Fibroblast of pulmonary artery (primary cell): ENCODE measurements around the gene FXYD4.

Experiments
- DNase-seq: peaks from one replicate; pipeline ENCODE4 v3.0.0-alpha.2; 2010; ENCODE audit warnings: low read depth
- H3K4me3 ChIP-seq: replicated peaks from 2 replicates; pipeline ENCODE4 v1.5.1; 2011; ENCODE audit warnings: low read depth, mild to moderate bottlenecking, control low read depth, low read length, moderate library complexity
- TF ChIP-seq, protein P1 (sequence below): IDR thresholded peaks from 2 replicates; pipeline ENCODE4 v1.5.1; 2011; ENCODE audit warnings: mild to moderate bottlenecking, control low read depth, low read length, inconsistent platforms; ENCODE audit errors: missing control alignments

FXYD4 gene

DNA sequence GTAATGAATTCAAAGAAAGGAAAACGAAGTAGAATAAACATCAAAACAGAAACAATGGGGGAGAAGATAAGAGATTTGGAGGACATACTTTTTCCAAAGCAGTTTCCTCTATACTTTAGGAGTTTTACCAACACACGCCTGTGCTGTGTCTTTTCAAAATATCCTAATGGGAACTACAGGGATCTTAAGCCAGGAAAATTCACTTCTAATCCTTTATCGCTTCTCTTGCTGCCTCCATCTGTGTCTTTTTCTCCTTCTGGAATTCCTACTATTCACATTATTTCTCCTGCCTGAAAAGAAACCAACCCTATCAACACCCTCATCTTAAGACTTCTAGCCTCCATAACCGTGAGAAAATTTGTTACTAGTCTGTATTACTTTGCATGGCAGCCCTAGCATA, 30.7 kb downstream of the FXYD4 start:
- TF ChIP-seq, protein P1, sequence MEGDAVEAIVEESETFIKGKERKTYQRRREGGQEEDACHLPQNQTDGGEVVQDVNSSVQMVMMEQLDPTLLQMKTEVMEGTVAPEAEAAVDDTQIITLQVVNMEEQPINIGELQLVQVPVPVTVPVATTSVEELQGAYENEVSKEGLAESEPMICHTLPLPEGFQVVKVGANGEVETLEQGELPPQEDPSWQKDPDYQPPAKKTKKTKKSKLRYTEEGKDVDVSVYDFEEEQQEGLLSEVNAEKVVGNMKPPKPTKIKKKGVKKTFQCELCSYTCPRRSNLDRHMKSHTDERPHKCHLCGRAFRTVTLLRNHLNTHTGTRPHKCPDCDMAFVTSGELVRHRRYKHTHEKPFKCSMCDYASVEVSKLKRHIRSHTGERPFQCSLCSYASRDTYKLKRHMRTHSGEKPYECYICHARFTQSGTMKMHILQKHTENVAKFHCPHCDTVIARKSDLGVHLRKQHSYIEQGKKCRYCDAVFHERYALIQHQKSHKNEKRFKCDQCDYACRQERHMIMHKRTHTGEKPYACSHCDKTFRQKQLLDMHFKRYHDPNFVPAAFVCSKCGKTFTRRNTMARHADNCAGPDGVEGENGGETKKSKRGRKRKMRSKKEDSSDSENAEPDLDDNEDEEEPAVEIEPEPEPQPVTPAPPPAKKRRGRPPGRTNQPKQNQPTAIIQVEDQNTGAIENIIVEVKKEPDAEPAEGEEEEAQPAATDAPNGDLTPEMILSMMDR, result no peak
- DNase-seq, result no peak
- no peak overlapping the region for H3K4me3 ChIP-seq

DNA sequence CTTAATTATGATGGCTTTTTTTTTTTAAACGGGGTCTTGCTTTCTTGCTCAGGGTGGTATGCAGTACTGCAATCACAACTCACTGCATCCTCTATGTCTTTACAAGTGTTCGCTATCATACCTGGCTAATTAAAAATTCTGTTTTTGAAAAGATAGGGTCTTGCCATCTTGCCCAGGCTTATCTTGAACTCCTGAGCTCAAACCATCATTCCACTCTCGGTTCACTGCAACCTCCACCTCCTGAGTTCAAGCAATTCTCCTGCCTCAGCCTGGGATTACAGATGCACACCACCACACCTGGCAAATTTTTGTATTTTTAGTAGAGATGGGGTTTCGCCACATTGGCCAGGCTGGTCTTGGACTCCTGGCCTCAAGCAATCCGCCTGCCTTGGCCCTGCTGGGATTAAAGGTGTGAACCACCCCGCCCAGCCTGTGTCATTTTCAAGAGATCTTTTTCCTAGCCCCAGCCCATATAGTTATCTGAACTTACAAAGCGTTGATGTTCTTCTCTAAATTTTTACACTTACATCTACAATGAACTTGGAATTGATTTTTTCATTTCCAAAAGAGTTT, 31.5 kb downstream of the FXYD4 start:
- TF ChIP-seq, protein P1, result no peak
- DNase-seq, result no peak
- no peak overlapping the region for H3K4me3 ChIP-seq

DNA sequence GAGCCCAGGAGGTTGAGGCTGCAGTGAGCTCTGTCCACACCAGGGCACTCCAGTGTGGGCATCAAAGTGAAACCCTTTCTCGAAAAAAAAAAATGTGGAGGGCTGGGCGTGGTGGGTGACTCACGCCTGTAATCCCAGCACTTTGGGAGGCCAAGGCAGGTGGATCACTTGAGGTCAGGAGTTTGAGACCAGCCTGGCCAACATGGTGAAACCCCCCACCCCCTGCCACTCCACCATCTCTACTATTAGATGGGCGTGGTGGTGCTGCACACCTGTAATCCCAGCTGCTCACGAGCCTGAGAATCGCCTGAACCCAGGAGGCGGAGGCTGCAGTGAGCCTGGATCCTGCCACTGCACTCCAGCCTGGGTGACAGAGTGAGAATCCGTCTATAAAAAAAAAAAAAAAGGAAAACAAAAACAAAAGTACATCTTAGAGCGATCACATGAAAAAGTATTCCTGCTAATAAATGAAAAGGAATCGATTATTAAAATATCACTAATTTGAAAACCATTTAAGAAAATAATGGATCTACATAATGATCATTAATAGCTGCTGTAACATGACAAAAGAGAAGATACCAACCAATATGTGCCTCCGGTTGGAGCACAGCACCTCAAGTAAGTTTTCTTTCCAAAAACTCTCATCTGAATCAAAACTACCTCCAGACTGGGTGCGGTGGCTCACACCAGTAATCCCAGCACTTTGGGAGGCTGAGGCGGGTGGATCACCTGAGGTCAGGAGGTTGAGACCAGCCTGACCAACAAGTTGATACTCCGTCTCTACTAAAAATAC, 32.7 kb downstream of the FXYD4 start:
- no peak overlapping the region for H3K4me3 ChIP-seq
- TF ChIP-seq, protein P1, result no peak
- no peak for DNase-seq

DNA sequence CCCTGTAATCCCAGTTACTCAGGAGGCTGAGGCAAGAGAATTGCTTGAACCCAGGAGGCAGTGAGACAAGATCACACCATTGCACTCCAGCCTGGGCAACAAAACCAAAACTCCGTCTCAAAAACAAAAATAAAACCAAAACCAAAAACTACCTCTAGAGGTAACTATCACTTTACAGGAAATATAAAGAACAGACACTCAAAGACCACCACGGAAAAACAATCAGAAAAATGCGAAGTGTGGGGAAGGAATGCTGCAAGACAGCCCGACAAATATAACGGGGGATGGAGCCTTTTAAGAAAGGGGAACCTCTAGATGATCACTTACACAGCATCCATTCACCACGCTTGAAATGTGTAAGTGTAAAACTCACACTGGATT, 33.3 kb downstream of the FXYD4 start:
- DNase-seq, result no peak
- TF ChIP-seq, protein P1, result no peak
- H3K4me3 ChIP-seq, result peak overlapping the region; percentile 1

DNA sequence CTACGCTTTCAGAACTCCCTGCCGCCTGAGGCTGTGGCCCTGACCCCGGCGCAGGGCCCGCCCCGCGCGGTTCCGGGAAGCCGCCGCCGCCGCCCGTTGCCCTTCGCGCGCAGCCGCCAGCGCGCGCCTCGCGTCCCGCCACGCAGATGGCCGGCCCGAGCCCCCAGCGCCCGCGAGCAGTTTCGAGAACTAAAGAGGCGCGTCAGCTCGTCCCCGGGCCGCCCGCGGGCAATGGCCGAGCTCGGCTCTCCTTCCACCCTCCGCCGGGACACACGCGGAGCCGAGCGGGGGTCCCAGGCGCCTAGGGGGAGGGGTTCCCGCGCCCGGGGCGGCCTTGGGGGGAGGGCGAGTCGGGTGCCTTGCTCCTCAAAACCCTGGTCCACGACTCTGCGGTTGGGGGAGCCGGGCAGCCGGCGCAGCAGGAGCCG, 35.7 kb downstream of the FXYD4 start:
- H3K4me3 ChIP-seq, result peak overlapping the region; percentile 86
- peak; percentile 38 for DNase-seq
- TF ChIP-seq, protein P1, result no peak

DNA sequence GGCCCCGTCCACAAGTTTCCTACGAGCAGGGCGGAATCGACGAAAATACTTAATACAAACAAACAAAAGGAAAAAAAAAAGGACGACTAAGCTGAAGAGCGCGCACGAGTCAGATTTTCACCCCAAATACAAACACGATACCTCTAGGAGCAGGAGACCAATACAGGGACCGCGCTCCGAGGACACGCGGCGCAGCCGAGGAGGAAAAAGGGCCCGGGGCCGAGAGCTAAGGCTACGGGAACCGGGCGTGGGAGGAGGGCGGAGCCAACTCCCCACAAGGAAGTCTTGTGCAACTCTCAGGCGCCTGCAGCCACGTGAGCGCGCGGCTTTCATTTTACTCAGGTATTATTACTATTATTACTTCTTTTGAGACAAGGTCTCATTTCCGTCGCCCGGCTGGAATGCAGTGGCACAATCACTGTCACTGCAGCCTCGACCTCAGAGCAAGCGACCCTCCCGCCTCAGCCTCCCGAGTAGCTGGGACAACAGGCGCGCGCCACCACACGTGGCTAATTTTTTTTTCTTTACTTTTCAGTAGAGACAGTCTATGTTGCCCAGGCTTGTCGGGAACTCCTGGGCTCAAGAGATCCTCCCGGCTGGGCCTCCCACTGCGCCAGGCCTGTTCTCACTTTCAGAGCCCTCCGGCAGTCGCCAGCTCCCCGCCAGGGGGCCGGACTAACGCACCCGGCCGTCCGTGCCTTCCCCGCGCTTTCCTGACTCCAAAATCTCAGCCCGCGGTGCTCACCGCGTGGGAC, 36.3 kb downstream of the FXYD4 start:
- peak overlapping the region; percentile 86 for H3K4me3 ChIP-seq
- peak; percentile 94 for DNase-seq
- TF ChIP-seq, protein P1, result peak; percentile 44
